ENCODE results near the gene RBM26.

DNA sequence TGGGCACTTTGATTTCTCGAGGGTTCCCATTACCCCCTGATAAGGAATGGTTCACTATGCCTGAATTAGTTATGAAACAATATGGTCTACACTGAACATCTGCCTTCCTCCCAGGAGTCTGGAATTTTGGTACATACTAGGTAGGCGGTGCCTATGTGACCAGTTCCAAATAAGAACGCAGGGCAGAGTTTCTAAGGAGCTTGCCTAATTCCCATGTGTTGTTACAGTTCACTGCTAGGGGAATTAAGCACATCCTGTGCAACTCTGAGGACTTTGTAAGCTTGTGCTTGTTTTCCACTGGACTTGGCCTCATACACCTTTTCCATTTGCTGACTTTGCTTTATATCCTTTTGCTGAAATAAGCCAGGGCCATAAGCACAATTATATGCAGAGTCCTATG is 29.2 kb downstream of the RBM26 start:
- no peak for TF ChIP-seq POLR2AphosphoS5 (IDR thresholded peaks at IDR 0.05)
- TF ChIP-seq POLR2A (IDR thresholded peaks at IDR 0.05), result no peak
- TF ChIP-seq, protein P1, sequence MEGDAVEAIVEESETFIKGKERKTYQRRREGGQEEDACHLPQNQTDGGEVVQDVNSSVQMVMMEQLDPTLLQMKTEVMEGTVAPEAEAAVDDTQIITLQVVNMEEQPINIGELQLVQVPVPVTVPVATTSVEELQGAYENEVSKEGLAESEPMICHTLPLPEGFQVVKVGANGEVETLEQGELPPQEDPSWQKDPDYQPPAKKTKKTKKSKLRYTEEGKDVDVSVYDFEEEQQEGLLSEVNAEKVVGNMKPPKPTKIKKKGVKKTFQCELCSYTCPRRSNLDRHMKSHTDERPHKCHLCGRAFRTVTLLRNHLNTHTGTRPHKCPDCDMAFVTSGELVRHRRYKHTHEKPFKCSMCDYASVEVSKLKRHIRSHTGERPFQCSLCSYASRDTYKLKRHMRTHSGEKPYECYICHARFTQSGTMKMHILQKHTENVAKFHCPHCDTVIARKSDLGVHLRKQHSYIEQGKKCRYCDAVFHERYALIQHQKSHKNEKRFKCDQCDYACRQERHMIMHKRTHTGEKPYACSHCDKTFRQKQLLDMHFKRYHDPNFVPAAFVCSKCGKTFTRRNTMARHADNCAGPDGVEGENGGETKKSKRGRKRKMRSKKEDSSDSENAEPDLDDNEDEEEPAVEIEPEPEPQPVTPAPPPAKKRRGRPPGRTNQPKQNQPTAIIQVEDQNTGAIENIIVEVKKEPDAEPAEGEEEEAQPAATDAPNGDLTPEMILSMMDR (IDR thresholded peaks at IDR 0.05), result no peak
